Measurements from ENCODE around the gene COL6A5. TPM values are rescaled to one million over a fixed set of nuclear protein-coding genes. Genes with fewer than 3 reads are reported as not detected.
"Not testable (repeated sequence)": the region's sequence is repeated elsewhere in the genome, so short reads cannot be mapped to it uniquely, and the experiment has no call there.

The COL6A5 gene
- total and polyA plus RNA-seq, 9 of the 15 experiments (the other 6 are each of a cell fraction or from before 2014, with no cell fraction given): 1.5 to 9.7 (median 5.6) TPM

GRCh38 chr3:130430266-130430665 lies 84.8 kb downstream of the COL6A5 start (continued):
- no peak for TF ChIP-seq CBX8 (IDR thresholded peaks at IDR 0.05; ENCODE audit: borderline replicate concordance, extremely low read depth, low read depth, low read length, poor library complexity, severe bottlenecking)
- no peak for TF ChIP-seq HCFC1 (IDR thresholded peaks at IDR 0.05; ENCODE audit: low read depth, low read length)
- TF ChIP-seq NCOA6 (IDR thresholded peaks at IDR 0.05): no peak
- no peak for TF ChIP-seq ZNF449 (CRISPR knock-in tag; IDR thresholded peaks at IDR 0.05)
- TF ChIP-seq SP1 (CRISPR knock-in tag; IDR thresholded peaks at IDR 0.05): no peak
- TF ChIP-seq SMARCB1 (IDR thresholded peaks at IDR 0.05; ENCODE audit: insufficient read length, low read depth): no peak
- TF ChIP-seq NR1H2 (CRISPR knock-in tag; IDR thresholded peaks at IDR 0.05): no peak
- no peak for TF ChIP-seq XRCC3 (IDR thresholded peaks at IDR 0.05)
- no peak for TF ChIP-seq THRA (IDR thresholded peaks at IDR 0.05)

- H2AFZ ChIP-seq (ENCODE audit: low read depth, low read length); DNase-seq (ENCODE audit: extremely low read depth in 1 of 4, low spot score in 3 of 4); intact Hi-C loops (cut with micrococcal nuclease); H3K27me3 ChIP-seq (ENCODE audit: control insufficient read depth in 2 of 2, insufficient read depth in 2 of 2, low read length in 2 of 2); H3K4me1 ChIP-seq (replicated peaks in 1 of 2; ENCODE audit: control insufficient read depth in 2 of 2, insufficient read depth in 2 of 2, low read length in 2 of 2); H3K79me2 ChIP-seq (ENCODE audit: control insufficient read depth, insufficient read depth, low read length); ATAC-seq; H3K9me1 ChIP-seq (ENCODE audit: control insufficient read depth, insufficient read depth, low read length); BruUV-seq (replicated peaks); H4K20me1 ChIP-seq (replicated peaks; ENCODE audit: control insufficient read depth, insufficient read depth, low read length); H3K27ac ChIP-seq (ENCODE audit: extremely low read depth, low read depth, low read length); H3K4me2 ChIP-seq (ENCODE audit: insufficient read depth, low read length); H3K4me3 ChIP-seq; H3K9me3 ChIP-seq (replicated peaks; ENCODE audit: control insufficient read depth, insufficient read depth, low read depth, low read length); H3K9ac ChIP-seq (ENCODE audit: insufficient read depth in 1 of 2, low read depth in 2 of 2, low read length in 2 of 2); in situ Hi-C loops (cut with MboI); H3K36me3 ChIP-seq (ENCODE audit: control insufficient read depth, insufficient read depth, low read length); FAIRE-seq: not testable (repeated sequence)
- ChIA-PET CTCF (ENCODE audit: low intra/inter-chr PET ratio) (interaction anchor here (0.6 kb wide), 1 partner anchor 90 kb away, joined by 3 read pairs; no protein-coding TSS in a partner anchor), POLR2A (interaction anchor here (0.6 to 1.1 kb wide), 2 partner anchors 12 to 420 kb away, joined by 3 read pairs; no protein-coding TSS in a partner anchor)
- 82% methylated on average over 7 of the region's 10 CpGs for WGBS (ENCODE audit: insufficient coverage, low coverage, missing lambda C conversion rate)
Observed at GRCh38 chr3:130432086-130432485, 86.6 kb downstream of the COL6A5 start.

All from K562 (cell line).